Measurements from ENCODE around the gene AP4E1. TPM values are rescaled to one million over a fixed set of nuclear protein-coding genes. Genes with fewer than 3 reads are reported as not detected.
"Not testable (repeated sequence)": the region's sequence is repeated elsewhere in the genome, so short reads cannot be mapped to it uniquely, and the experiment has no call there.

Gene AP4E1
- total RNA-seq, 2 experiments from 2014 or later: 6.8 to 9.4 TPM

DNA sequence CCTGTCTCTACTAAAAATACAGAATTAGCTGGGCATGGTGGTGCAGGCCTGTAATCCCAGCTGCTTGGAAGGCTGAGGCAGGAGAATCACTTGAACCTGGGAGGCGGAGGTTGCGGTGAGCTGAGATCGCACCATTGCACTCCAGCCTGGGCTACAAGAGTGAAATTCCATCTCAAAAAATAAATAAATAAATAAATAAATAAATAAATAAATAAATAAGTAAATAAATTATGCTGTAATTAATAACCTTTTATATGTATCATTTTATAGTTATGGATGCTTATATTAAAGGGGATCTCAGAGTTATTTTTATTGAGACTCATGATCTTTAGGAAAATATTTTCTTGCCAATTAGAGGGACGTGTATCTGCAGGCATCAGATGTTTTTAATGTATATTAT, 10.9 kb downstream of the AP4E1 start:
- intact Hi-C loops (cut with micrococcal nuclease); H3K27me3 Mint-ChIP-seq (ENCODE audit: low read depth); CTCF ChIA-PET; H3K4me3 Mint-ChIP-seq; H3K4me1 Mint-ChIP-seq (ENCODE audit: low read depth); DNase-seq; H3K9me3 Mint-ChIP-seq; H3K27ac Mint-ChIP-seq: not testable (repeated sequence)
- peaks cover 20% of the 10 kb centered on the region for H3K36me3 Mint-ChIP-seq (ENCODE audit: low read depth)

DNA sequence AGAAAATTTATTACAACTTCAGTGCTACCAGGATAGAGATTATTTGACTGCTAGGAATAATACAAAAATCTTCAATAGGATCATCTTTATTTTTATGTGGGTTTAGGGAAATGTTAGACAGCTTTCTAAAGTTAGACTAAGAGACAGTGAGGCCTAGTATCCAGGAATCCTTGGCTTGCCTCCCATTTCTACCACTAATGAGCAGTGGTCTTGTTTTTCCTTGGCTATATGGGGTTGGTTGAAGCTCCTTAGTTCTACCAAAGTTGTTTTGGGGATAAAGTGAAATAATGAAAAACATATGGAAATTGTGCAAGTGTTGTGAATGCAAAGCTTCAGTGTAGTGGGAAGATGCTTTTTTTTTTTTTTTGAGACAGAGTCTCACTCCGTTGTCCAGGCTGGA, 16.8 kb downstream of the AP4E1 start:
- Mint-ChIP-seq H3K27ac (no peak overlapping the region), H3K4me3 (no peak overlapping the region), H3K4me1 (ENCODE audit: low read depth) (peaks cover 4% of the 10 kb centered on the region), H3K27me3 (ENCODE audit: low read depth) (no peaks in the 10 kb centered on the region), H3K9me3 (no peaks in the 10 kb centered on the region), H3K36me3 (ENCODE audit: low read depth) (peaks cover 28% of the 10 kb centered on the region)
- CTCF ChIA-PET: no interaction called here
- intact Hi-C loops (cut with micrococcal nuclease): no loop called here
- no peak for DNase-seq

DNA sequence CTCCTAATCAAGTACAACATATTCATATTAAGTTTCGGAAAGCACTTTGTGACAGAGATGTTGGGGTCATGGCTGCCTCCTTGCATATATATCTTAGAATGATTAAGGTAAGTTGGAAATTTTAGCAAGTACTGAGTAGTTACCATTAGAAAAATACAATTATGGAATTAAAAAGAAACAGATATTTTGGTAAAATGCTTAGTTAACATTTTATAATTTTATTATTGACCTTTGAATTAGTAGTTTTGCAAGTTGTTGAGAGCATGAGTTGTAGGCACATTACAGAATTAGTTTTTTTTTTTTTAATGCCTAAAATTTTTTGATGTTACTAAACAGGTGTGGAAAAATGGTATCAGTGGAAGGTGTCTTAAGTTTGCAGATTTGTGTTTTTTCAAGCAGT, 20.6 kb downstream of the AP4E1 start:
- Mint-ChIP-seq H3K27ac (no peak overlapping the region), H3K27me3 (ENCODE audit: low read depth) (no peaks in the 10 kb centered on the region), H3K4me1 (ENCODE audit: low read depth) (no peaks in the 10 kb centered on the region), H3K9me3 (no peaks in the 10 kb centered on the region), H3K36me3 (ENCODE audit: low read depth) (peaks cover 28% of the 10 kb centered on the region), H3K4me3 (no peak overlapping the region)
- intact Hi-C loops (cut with micrococcal nuclease): no loop called here
- CTCF ChIA-PET: no interaction called here
- no peak for DNase-seq

DNA sequence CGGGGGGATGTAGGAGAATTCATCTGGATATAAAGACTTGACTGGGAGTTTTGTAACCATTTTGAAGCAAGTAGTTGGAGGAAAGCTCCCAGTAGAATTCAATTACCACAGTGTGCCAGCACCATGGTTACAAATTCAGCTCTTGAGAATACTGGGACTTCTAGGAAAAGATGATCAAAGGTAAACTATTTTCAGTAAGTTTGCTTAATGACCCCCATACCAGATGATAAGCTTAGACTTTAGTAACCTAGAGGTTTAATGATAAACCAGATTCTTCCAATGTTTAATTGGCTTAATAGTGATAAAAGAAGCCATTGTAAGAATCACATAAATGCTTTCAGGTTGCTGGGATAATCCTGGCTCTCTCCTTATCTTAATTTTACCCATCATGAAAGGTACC, 22.3 kb downstream of the AP4E1 start:
- H3K36me3 Mint-ChIP-seq (ENCODE audit: low read depth): peaks cover 20% of the 10 kb centered on the region

DNA sequence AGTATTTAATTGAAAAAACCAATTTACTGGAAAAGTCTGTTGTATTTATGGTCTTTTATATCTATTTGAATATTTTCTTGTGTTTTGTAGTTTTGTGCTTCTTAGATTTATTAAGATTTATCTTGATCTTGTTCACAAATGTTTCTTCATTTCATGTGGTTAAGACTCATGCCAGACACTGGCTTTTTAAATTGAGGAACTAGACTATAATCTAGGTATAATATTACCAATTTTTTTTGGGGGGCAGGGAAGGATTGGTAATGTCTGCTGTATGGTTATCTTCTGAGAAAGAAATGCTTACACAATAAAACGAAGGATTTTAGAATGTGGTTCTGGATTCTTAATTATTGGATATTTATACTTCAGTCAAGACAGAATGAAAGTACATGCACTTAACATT, 24.9 kb downstream of the AP4E1 start:
- no peak overlapping the region for H3K27ac Mint-ChIP-seq

More for the DNA sequence above, 22.3 kb downstream of the AP4E1 start:
- no peak overlapping the region for H3K27ac Mint-ChIP-seq
- intact Hi-C loops (cut with micrococcal nuclease): loop anchor here (10.0 kb wide), 1 partner anchor 264 kb away; no protein-coding TSS in a partner anchor
- no peaks in the 10 kb centered on the region for H3K27me3 Mint-ChIP-seq (ENCODE audit: low read depth)
- no peak overlapping the region for H3K4me3 Mint-ChIP-seq
- H3K4me1 Mint-ChIP-seq (ENCODE audit: low read depth): no peaks in the 10 kb centered on the region
- CTCF ChIA-PET: interaction anchor here (0.6 kb wide), 1 partner anchor 54 kb away, joined by 4 read pairs; no protein-coding TSS in a partner anchor
- DNase-seq: no peak
- no peaks in the 10 kb centered on the region for H3K9me3 Mint-ChIP-seq

DNA sequence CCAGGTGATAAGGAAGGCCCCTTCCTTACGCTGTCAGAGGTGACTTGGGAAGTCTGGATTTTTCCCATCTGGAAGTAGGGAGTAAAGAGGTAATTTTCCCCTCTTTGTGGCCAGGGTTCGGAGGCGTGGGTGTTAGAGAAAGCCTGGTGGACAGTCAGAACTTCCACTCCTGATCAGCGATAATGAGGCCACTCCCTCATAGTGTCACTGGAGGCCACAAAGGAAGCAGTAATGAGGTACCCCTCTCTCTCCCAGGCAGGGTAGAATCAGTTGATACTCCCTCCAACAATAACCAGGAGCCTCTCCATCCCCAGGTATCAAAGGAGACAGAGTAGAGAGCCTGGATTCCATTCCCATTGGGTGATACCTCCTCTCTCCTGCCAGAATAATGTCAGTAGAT, 30.0 kb downstream of the AP4E1 start:
- no peak for DNase-seq
- CTCF ChIA-PET: no interaction called here
- no peaks in the 10 kb centered on the region for H3K27me3 Mint-ChIP-seq (ENCODE audit: low read depth)
- no peaks in the 10 kb centered on the region for H3K4me1 Mint-ChIP-seq (ENCODE audit: low read depth)
- H3K27ac Mint-ChIP-seq: no peak overlapping the region
- H3K9me3 Mint-ChIP-seq: no peaks in the 10 kb centered on the region
- H3K4me3 Mint-ChIP-seq: no peak overlapping the region
- intact Hi-C loops (cut with micrococcal nuclease): loop anchor here (10.0 kb wide), 1 partner anchor 256 kb away; no protein-coding TSS in a partner anchor
- peaks cover 11% of the 10 kb centered on the region for H3K36me3 Mint-ChIP-seq (ENCODE audit: low read depth)

More for the DNA sequence above, 24.9 kb downstream of the AP4E1 start:
- CTCF ChIA-PET: no interaction called here
- DNase-seq: no peak
- H3K4me1 Mint-ChIP-seq (ENCODE audit: low read depth): no peaks in the 10 kb centered on the region
- no peak overlapping the region for H3K4me3 Mint-ChIP-seq
- H3K36me3 Mint-ChIP-seq (ENCODE audit: low read depth): peaks cover 17% of the 10 kb centered on the region
- H3K9me3 Mint-ChIP-seq: no peaks in the 10 kb centered on the region
- intact Hi-C loops (cut with micrococcal nuclease): loop anchor here (10.0 kb wide), 1 partner anchor 261 kb away; no protein-coding TSS in a partner anchor
- no peaks in the 10 kb centered on the region for H3K27me3 Mint-ChIP-seq (ENCODE audit: low read depth)

DNA sequence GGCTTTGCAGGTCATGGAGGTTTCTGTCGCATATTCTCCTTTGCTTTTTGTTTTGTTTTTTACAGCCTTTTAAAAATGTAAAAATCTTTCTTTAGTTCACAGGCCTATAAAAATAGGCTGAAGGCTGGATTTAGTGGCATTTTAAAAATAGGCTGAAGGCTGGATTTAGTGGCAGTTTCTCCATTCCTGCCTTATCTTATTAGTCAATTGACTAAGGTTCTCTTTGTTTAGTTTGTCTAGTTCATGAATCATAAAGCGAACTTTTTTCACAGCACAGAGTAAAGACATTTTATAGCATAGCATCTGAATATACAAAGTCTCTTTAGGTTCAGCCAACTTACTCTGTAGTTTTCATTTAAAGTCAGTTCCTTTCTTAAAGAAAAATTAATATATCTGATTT, 31.4 kb downstream of the AP4E1 start:
- intact Hi-C loops (cut with micrococcal nuclease): loop anchor here (10.0 kb wide), 1 partner anchor 255 kb away; no protein-coding TSS in a partner anchor
- H3K27ac Mint-ChIP-seq: no peak overlapping the region
- CTCF ChIA-PET: interaction anchor here (0.6 to 0.7 kb wide), 2 partner anchors 10 to 30 kb away, joined by 4 read pairs; no protein-coding TSS in a partner anchor
- peaks cover 22% of the 10 kb centered on the region for H3K36me3 Mint-ChIP-seq (ENCODE audit: low read depth)
- no peak for DNase-seq
- no peak overlapping the region for H3K4me3 Mint-ChIP-seq
- H3K4me1 Mint-ChIP-seq (ENCODE audit: low read depth): no peaks in the 10 kb centered on the region
- no peaks in the 10 kb centered on the region for H3K27me3 Mint-ChIP-seq (ENCODE audit: low read depth)
- H3K9me3 Mint-ChIP-seq: no peaks in the 10 kb centered on the region

DNA sequence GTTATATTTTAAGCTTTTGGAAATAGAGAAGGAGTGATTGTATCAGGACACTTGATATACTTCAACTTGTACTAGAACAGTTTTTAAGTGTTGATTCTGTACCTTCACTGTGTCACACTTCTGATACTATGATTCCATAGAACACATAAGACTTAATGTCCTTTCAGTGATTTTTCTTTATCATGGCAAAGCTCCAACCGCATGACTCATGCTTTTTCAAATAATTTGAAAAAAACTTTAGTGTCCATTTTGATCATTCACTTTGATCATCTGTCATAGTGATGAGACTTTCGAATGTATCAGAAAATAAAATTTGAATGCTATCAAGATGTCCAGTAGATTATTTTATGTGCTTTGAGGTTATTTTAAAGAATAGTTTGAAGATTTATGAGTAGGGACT, 32.0 kb downstream of the AP4E1 start:
- intact Hi-C loops (cut with micrococcal nuclease): no loop called here
- no peak for DNase-seq
- H3K9me3 Mint-ChIP-seq: no peaks in the 10 kb centered on the region
- H3K36me3 Mint-ChIP-seq (ENCODE audit: low read depth): peaks cover 23% of the 10 kb centered on the region
- no peaks in the 10 kb centered on the region for H3K4me1 Mint-ChIP-seq (ENCODE audit: low read depth)
- H3K27me3 Mint-ChIP-seq (ENCODE audit: low read depth): no peaks in the 10 kb centered on the region
- no peak overlapping the region for H3K27ac Mint-ChIP-seq
- no peak overlapping the region for H3K4me3 Mint-ChIP-seq
- CTCF ChIA-PET: no interaction called here

DNA sequence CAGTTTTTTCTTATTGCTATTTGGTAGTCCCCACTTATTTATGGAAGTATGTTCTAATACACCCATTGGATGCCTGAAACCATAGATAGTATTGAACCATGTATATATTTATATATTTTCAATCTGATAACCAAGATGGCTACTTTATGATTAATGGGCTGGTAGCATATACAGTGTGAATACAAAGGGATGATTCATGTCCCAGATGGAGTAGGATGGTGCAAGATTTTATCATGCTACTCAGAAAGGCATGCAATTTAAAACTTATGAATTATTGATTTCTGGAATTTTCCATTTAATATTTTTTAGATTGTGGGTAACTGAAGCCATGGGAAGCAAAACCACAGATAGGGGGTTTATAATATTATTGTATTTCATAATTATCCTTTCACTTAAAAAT, 35.2 kb downstream of the AP4E1 start:
- H3K9me3 Mint-ChIP-seq: no peaks in the 10 kb centered on the region
- no peak overlapping the region for H3K27ac Mint-ChIP-seq
- CTCF ChIA-PET: no interaction called here
- DNase-seq: no peak
- no peak overlapping the region for H3K4me3 Mint-ChIP-seq
- peaks cover 28% of the 10 kb centered on the region for H3K36me3 Mint-ChIP-seq (ENCODE audit: low read depth)
- intact Hi-C loops (cut with micrococcal nuclease): no loop called here
- no peaks in the 10 kb centered on the region for H3K4me1 Mint-ChIP-seq (ENCODE audit: low read depth)
- H3K27me3 Mint-ChIP-seq (ENCODE audit: low read depth): no peaks in the 10 kb centered on the region

DNA sequence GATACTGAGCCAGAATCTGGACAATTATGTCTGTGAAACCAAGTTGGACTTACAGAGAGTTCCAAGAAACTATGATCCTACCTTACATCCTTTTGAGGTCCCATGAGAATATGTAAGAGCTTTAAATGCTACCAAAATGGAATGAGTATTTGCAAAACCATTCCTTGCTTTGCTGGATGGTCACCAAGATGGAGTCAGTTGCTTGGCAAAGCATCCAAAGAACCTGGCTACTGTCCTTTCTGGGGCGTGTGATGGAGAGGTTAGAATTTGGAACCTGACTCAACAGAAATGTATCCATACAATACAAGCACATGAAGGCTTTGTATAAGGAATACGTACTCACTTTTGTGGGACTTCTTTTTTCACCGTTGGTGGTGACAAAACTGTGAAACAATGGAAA, 36.2 kb downstream of the AP4E1 start:
- intact Hi-C loops (cut with micrococcal nuclease): no loop called here
- H3K27me3 Mint-ChIP-seq (ENCODE audit: low read depth): no peaks in the 10 kb centered on the region
- no peaks in the 10 kb centered on the region for H3K9me3 Mint-ChIP-seq
- H3K36me3 Mint-ChIP-seq (ENCODE audit: low read depth): peaks cover 35% of the 10 kb centered on the region
- H3K27ac Mint-ChIP-seq: no peak overlapping the region
- no peaks in the 10 kb centered on the region for H3K4me1 Mint-ChIP-seq (ENCODE audit: low read depth)
- CTCF ChIA-PET: interaction anchor here (1.0 kb wide), 1 partner anchor 34 kb away, joined by 3 read pairs; no protein-coding TSS in a partner anchor
- no peak overlapping the region for H3K4me3 Mint-ChIP-seq
- DNase-seq: no peak

DNA sequence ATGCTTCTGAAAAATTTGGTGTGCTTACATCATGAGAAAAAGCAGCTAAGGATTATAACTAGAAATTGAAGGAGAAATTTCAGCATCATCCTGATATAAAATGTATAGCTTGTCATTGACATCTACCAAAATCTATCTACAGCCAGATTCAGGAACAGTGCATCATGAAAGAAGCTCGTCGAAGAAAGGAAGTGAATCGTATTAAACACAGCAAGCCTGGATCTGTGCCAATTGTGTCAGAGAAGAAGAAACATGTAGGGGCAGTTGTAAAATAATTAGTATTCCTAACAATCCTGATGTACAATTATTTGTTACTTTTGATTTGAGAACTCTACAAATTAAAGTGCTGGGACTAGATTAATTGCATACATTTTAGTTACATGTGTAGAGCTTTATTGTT, 37.2 kb downstream of the AP4E1 start:
- intact Hi-C loops (cut with micrococcal nuclease): no loop called here
- Mint-ChIP-seq H3K9me3 (peaks cover 1% of the 10 kb centered on the region), H3K27me3 (ENCODE audit: low read depth) (no peaks in the 10 kb centered on the region), H3K4me3 (no peak overlapping the region), H3K4me1 (ENCODE audit: low read depth) (no peaks in the 10 kb centered on the region), H3K36me3 (ENCODE audit: low read depth) (peaks cover 43% of the 10 kb centered on the region), H3K27ac (no peak overlapping the region)
- CTCF ChIA-PET: interaction anchor here (1.0 kb wide), 1 partner anchor 33 kb away, joined by 3 read pairs; no protein-coding TSS in a partner anchor
- no peak for DNase-seq

DNA sequence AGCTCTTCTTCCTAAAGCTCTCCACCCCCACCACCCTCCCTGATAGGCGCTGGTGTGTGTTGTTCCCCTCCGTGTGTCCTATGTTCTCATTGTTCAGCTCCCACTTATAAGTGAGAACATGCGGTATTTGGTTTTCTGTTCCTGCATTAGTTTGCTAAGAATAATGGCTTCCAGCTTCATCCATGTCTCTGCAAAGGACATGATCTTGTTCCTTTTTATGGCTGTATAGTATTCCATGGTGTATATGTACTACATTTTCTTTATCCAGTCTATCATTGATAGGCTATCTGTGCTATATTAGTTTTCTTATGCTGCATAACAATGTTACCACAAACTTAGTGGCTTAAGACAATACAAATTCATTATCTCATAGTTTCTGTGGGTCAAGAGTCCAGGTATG, 42.3 kb downstream of the AP4E1 start:
- DNase-seq; H3K9me3 Mint-ChIP-seq; intact Hi-C loops (cut with micrococcal nuclease); H3K4me3 Mint-ChIP-seq; CTCF ChIA-PET; H3K27me3 Mint-ChIP-seq (ENCODE audit: low read depth); H3K4me1 Mint-ChIP-seq (ENCODE audit: low read depth); H3K27ac Mint-ChIP-seq: not testable (repeated sequence)
- peaks cover 66% of the 10 kb centered on the region for H3K36me3 Mint-ChIP-seq (ENCODE audit: low read depth)

DNA sequence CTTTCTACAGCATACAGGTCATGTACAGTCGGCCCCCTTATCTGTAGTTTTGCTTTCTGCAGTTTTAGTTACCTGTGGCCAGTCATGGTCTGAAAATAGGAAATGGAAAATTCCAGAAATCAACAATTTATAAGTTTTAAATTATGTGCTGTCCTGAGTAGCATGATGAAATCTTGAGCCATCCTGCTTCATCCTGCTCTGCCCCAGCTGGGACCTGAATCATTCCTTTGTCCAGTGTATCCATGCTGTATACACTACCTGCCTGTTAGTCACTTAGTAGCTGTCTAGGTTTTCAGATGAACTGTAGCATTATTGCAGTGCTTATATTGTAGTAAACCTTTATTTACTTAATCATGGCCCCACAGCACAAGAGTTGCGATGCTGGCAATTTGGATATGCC, 44.8 kb downstream of the AP4E1 start:
- H3K36me3 Mint-ChIP-seq (ENCODE audit: low read depth): peaks cover 83% of the 10 kb centered on the region
- no peak overlapping the region for H3K27ac Mint-ChIP-seq
- H3K9me3 Mint-ChIP-seq: peaks cover 8% of the 10 kb centered on the region
- CTCF ChIA-PET: no interaction called here
- H3K27me3 Mint-ChIP-seq (ENCODE audit: low read depth): no peaks in the 10 kb centered on the region
- no peaks in the 10 kb centered on the region for H3K4me1 Mint-ChIP-seq (ENCODE audit: low read depth)
- no peak overlapping the region for H3K4me3 Mint-ChIP-seq
- DNase-seq: no peak
- intact Hi-C loops (cut with micrococcal nuclease): no loop called here
